Measurements from ENCODE around the gene PTPN11.

DNA sequence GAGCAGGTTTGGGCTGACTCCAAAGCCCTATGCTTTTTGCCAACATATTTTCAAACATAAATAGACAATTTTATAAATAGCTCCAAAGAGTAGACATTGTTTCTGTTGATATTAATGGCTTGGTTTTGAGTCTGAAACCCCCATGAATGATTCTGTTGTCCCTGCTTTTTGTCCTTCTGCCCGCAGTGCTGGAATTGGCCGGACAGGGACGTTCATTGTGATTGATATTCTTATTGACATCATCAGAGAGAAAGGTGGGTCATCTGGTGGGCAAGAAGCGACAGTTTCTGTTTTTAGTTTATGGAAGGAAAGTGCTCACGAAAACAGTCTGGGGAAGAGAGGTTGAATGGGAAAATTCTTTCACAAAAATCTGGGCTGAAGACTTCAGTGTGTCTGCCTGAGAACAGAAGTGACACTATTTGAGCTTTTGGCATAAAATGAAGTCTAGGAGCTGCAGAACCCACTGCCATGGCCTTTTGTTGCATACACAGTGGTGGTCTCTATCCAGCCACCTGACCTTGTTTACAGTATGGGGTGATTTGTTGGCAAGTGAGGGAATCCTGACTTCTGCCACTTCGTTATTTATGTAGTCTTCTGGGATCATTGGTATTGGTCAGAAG is 69.6 kb downstream of the PTPN11 start:
- TF ChIP-seq, protein P1, sequence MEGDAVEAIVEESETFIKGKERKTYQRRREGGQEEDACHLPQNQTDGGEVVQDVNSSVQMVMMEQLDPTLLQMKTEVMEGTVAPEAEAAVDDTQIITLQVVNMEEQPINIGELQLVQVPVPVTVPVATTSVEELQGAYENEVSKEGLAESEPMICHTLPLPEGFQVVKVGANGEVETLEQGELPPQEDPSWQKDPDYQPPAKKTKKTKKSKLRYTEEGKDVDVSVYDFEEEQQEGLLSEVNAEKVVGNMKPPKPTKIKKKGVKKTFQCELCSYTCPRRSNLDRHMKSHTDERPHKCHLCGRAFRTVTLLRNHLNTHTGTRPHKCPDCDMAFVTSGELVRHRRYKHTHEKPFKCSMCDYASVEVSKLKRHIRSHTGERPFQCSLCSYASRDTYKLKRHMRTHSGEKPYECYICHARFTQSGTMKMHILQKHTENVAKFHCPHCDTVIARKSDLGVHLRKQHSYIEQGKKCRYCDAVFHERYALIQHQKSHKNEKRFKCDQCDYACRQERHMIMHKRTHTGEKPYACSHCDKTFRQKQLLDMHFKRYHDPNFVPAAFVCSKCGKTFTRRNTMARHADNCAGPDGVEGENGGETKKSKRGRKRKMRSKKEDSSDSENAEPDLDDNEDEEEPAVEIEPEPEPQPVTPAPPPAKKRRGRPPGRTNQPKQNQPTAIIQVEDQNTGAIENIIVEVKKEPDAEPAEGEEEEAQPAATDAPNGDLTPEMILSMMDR (IDR thresholded peaks at IDR 0.05 in 2 of 3, conservative IDR thresholded peaks at IDR 0.05 in 1 of 3; ENCODE audit: control insufficient read depth in 2 of 3, extremely low read depth in 1 of 3, insufficient read depth in 1 of 3, low read depth in 3 of 3, low read length in 3 of 3): no peak
- TF ChIP-seq POLR2AphosphoS5 (IDR thresholded peaks at IDR 0.05; ENCODE audit: low read length) (no peak), CEBPB (IDR thresholded peaks at IDR 0.05; ENCODE audit: borderline replicate concordance in 1 of 2, low read depth in 2 of 2, low read length in 2 of 2) (no peak), JUNB (IDR thresholded peaks at IDR 0.05) (no peak), CHD2 (IDR thresholded peaks at IDR 0.05; ENCODE audit: borderline replicate concordance, low read depth, low read length) (no peak)
- TF ChIP-seq, protein P2, sequence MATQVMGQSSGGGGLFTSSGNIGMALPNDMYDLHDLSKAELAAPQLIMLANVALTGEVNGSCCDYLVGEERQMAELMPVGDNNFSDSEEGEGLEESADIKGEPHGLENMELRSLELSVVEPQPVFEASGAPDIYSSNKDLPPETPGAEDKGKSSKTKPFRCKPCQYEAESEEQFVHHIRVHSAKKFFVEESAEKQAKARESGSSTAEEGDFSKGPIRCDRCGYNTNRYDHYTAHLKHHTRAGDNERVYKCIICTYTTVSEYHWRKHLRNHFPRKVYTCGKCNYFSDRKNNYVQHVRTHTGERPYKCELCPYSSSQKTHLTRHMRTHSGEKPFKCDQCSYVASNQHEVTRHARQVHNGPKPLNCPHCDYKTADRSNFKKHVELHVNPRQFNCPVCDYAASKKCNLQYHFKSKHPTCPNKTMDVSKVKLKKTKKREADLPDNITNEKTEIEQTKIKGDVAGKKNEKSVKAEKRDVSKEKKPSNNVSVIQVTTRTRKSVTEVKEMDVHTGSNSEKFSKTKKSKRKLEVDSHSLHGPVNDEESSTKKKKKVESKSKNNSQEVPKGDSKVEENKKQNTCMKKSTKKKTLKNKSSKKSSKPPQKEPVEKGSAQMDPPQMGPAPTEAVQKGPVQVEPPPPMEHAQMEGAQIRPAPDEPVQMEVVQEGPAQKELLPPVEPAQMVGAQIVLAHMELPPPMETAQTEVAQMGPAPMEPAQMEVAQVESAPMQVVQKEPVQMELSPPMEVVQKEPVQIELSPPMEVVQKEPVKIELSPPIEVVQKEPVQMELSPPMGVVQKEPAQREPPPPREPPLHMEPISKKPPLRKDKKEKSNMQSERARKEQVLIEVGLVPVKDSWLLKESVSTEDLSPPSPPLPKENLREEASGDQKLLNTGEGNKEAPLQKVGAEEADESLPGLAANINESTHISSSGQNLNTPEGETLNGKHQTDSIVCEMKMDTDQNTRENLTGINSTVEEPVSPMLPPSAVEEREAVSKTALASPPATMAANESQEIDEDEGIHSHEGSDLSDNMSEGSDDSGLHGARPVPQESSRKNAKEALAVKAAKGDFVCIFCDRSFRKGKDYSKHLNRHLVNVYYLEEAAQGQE (IDR thresholded peaks at IDR 0.05; ENCODE audit: low read depth, low read length): no peak

All from GM12878 (cell line).